Measurements from ENCODE around the gene UGP2.
"Not testable (repeated sequence)": the region's sequence is repeated elsewhere in the genome, so short reads cannot be mapped to it uniquely, and the experiment has no call there.

Gene UGP2

GRCh38 chr2:63899639-63900038, 57.9 kb downstream of the UGP2 start:
- no peaks in the 10 kb centered on the region for H3K27me3 Mint-ChIP-seq
- no peaks in the 10 kb centered on the region for H3K4me1 Mint-ChIP-seq (ENCODE audit: low read depth in 2 of 2)
- H3K27ac Mint-ChIP-seq: no peak overlapping the region
- no peak for DNase-seq
- ATAC-seq (replicated peaks): no peak
- no peaks in the 10 kb centered on the region for H3K9me3 Mint-ChIP-seq
- H3K36me3 Mint-ChIP-seq (ENCODE audit: insufficient read depth): peaks cover 49% of the 10 kb centered on the region
- H3K4me3 Mint-ChIP-seq: no peak overlapping the region

DNA sequence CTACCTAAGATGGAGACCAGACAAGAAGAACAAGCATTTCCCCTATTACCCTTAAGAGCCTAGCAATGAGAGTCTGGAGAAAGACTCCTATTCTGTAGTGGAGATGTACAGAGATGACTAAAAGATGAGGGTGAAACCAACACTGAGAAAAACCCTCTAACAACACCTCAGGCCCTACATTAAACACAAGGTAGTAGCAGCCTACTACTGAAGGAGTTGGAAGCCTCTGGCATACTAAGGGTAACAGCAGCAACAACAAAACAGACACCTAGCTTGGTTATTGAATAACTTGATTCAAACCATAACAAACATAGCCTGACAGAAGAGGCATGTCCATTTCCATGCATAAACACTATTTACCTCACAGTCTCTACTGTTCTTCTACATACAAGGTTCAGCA, 60.5 kb downstream of the UGP2 start:
- Mint-ChIP-seq H3K4me3 (no peak overlapping the region), H3K4me1 (ENCODE audit: low read depth in 2 of 2) (no peaks in the 10 kb centered on the region), H3K27me3 (no peaks in the 10 kb centered on the region), H3K36me3 (ENCODE audit: insufficient read depth) (peaks cover 36% of the 10 kb centered on the region), H3K9me3 (no peaks in the 10 kb centered on the region), H3K27ac (no peak overlapping the region)
- DNase-seq: no peak
- ATAC-seq (replicated peaks): no peak

- Mint-ChIP-seq H3K9me3 (no peaks in the 10 kb centered on the region), H3K27me3 (no peaks in the 10 kb centered on the region), H3K27ac (peak overlapping the region in 1 of 2 donors; percentile 76), H3K4me3 (no peak overlapping the region), H3K36me3 (ENCODE audit: insufficient read depth) (peaks cover 37% of the 10 kb centered on the region), H3K4me1 (ENCODE audit: low read depth in 2 of 2) (no peaks in the 10 kb centered on the region)
- DNase-seq: no peak
- no peak for ATAC-seq (replicated peaks)
Observed at GRCh38 chr2:63903003-63903402, 61.3 kb downstream of the UGP2 start.

DNA sequence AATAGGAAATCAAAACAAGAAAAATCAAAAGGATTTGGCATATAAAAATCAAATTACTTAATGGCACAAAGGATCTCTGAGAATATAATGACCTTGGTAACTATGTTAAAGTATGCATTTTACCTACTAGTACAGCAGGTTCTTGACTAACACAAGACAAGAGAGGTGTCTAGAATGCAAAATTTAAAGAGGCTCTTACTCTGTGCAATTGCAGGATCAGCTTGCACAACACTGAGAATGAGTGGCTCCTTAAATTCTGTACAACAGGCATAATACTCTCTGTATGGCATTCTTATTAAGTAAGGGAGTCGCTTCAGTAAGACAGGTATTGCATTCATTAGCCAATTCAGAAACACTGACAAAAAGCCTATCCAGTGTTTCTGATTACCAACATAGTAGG, 72.6 kb downstream of the UGP2 start:
- peaks cover 25% of the 10 kb centered on the region for H3K36me3 Mint-ChIP-seq (ENCODE audit: insufficient read depth)
- no peaks in the 10 kb centered on the region for H3K9me3 Mint-ChIP-seq
- no peak overlapping the region for H3K4me3 Mint-ChIP-seq
- no peaks in the 10 kb centered on the region for H3K27me3 Mint-ChIP-seq
- no peak overlapping the region for H3K27ac Mint-ChIP-seq
- no peak for DNase-seq
- no peak for ATAC-seq (replicated peaks)
- peaks cover 0 to 4% of the 10 kb centered on the region in 2 donors for H3K4me1 Mint-ChIP-seq (ENCODE audit: low read depth in 2 of 2)

DNA sequence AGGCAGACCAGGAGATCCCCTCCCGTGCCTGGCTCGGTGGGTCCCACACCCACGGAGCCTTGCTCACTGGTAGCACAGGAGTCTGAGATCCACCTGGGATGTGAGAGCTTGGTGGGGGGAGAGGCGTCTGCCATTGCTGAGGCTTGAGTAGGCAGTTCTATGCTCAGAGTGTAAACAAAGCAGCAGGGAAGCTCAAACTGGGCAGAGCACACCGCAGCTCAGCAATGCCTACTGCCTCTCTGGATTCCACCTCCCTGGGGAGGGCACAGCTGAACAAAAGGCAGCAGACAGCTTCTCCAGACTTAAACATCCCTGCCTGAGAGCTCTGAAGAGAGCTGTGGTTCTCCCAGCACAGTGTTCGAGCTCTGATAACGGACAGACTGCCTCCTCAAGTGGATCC, 85.1 kb downstream of the UGP2 start:
- H3K4me3 Mint-ChIP-seq: no peak overlapping the region
- no peaks in the 10 kb centered on the region for H3K9me3 Mint-ChIP-seq
- H3K27ac Mint-ChIP-seq: no peak overlapping the region
- peaks cover 12 to 18% of the 10 kb centered on the region in 2 donors for H3K4me1 Mint-ChIP-seq (ENCODE audit: low read depth in 2 of 2)
- DNase-seq (no peak), ATAC-seq (replicated peaks) (no peak)
- H3K36me3 Mint-ChIP-seq (ENCODE audit: insufficient read depth): peaks cover 4% of the 10 kb centered on the region
- H3K27me3 Mint-ChIP-seq: no peaks in the 10 kb centered on the region

DNA sequence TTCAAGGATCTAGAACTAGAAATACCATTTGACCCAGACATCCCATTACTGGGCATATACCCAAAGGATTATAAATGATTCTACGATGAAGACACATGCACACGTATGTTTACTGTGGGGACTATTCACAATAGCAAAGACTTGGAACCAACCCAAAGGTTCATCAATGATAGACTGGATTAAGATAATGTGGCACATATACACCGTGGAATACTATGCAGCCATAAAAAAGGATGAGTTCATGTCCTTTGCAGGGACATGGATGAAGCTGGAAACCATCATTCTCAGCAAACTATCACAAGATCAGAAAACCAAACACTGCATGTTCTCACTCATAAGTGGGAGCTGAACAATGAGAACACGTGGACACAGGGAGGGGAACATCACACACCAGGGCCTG, 90.4 kb downstream of the UGP2 start:
- H3K36me3 Mint-ChIP-seq (ENCODE audit: insufficient read depth); H3K27me3 Mint-ChIP-seq: not testable (repeated sequence)

More for the DNA sequence above, 90.4 kb downstream of the UGP2 start:
- H3K4me1 Mint-ChIP-seq (ENCODE audit: low read depth in 2 of 2): peaks cover 8 to 12% of the 10 kb centered on the region in 2 donors
- H3K4me3 Mint-ChIP-seq; H3K9me3 Mint-ChIP-seq; ATAC-seq (replicated peaks); DNase-seq; H3K27ac Mint-ChIP-seq: not testable (repeated sequence)
